NT2/D1 (cell line): ENCODE results near the gene PAX2.

ENCODE experiments used
- DNase-seq: peaks from one replicate; pipeline ENCODE4 v3.0.0-alpha.2; 2011; ENCODE audit warnings: low read depth, low spot score
- H3K27me3 ChIP-seq: 2 replicates; pipeline ENCODE4 v1.6.0; 2011; ENCODE audit warnings: mild to moderate bottlenecking; ENCODE audit not compliant: insufficient read length, insufficient read depth
- H3K36me3 ChIP-seq: 2 replicates; pipeline ENCODE4 v1.6.1; 2011; ENCODE audit warnings: mild to moderate bottlenecking, low read length, mixed read lengths; ENCODE audit not compliant: insufficient read depth, insufficient read length
- H3K4me1 ChIP-seq: 2 replicates; pipeline ENCODE4 v1.5.1; 2011; ENCODE audit not compliant: insufficient read depth, insufficient read length
- H3K4me3 ChIP-seq: 2 replicates; pipeline ENCODE4 v1.5.1; 2011; ENCODE audit warnings: low read depth; ENCODE audit not compliant: insufficient read length
- H3K9ac ChIP-seq: 2 replicates; pipeline ENCODE4 v1.6.0; 2011; ENCODE audit warnings: low read depth; ENCODE audit not compliant: insufficient read length
- H3K9me3 ChIP-seq: 2 replicates; pipeline ENCODE4 v1.5.1; 2011; ENCODE audit warnings: mild to moderate bottlenecking, low read length; ENCODE audit not compliant: insufficient read depth
- SUZ12 ChIP-seq: IDR thresholded peaks from 2 replicates; pipeline ENCODE4 v1.6.1; 2011; ENCODE audit not compliant: insufficient read length, insufficient read depth; ENCODE audit errors: extremely low read depth
- YY1 ChIP-seq: IDR thresholded peaks from 2 replicates; pipeline ENCODE4 v1.6.1; 2011; ENCODE audit not compliant: insufficient read length, insufficient read depth
- ZNF274 ChIP-seq: IDR thresholded peaks from 2 replicates; pipeline ENCODE4 v1.6.1; 2011; ENCODE audit warnings: mild to moderate bottlenecking, low read depth, low read length

The PAX2 gene

DNA sequence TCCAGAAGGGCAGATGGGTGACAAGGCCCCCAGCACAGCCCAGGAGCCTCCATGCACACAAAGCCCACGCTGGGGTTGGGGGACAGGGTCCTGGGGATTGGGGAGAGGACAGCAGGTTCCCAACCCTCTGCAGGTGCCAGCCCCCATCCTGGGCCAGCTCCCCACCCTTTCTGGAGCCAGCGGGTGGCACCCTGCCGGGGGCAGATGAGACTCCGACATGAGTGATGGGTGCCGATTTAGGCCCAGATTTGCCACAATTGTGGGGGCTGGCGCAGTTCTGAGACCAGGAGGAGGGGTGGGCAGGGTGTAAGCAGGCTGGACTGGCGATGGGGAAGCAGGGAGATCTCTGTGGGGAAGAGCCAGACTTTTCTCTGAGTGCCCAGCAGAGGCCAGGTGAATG is 118.1 kb downstream of the PAX2 start:
- Histone ChIP-seq H3K36me3 (no peaks in the 10 kb centered on the region), H3K4me3 (no peak overlapping the region), H3K27me3 (peaks cover 42% of the 10 kb centered on the region), H3K9ac (no peak overlapping the region), H3K9me3 (no peaks in the 10 kb centered on the region), H3K4me1 (peaks cover 5% of the 10 kb centered on the region)
- TF ChIP-seq SUZ12 (no peak), YY1 (no peak), ZNF274 (no peak)
- DNase-seq = no peak

DNA sequence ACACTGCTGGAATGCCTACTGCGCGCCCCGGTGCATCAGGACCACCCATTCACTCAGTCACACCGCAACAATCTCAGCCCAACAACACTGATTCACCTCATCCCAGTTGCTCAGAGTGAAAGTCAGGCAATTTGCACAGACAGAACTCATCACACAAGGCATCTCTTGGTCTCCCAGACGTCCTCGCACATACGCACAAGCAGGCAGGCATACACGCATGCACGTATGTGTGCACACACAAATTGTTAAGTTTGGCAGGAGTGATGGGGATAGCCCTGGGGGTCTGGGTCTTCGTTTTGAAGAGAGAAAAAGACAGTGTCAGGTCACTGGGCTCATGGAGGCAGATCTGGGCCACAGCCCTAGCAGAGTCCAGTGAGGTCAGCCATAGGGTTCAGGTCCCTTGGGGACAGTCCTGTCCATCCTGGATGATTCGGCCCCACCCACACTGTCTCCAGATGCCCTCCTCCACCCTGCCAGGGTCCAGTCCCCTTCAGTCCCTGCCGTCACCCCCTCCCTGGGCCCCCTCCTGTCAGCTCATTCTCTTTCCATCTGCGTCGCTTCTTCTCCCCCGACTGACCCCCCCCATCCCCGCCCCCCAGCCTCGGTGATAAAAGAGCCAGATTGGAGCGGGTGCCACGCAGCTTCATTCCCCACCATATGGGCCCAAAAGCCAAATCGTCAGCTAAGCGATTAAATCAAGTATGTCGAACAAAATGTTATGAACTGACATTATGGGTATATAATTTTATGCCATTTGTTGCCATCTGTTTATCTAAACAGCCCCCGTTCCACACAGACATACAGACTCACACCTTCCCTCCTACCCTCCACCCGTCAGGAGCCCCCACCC is 118.9 kb downstream of the PAX2 start:
- H3K9ac ChIP-seq = no peak overlapping the region
- H3K4me1 ChIP-seq = peaks cover 5% of the 10 kb centered on the region
- H3K27me3 ChIP-seq = peaks cover 42% of the 10 kb centered on the region
- no peaks in the 10 kb centered on the region for H3K36me3 ChIP-seq
- no peaks in the 10 kb centered on the region for H3K9me3 ChIP-seq
- no peak for TF ChIP-seq ZNF274
- TF ChIP-seq SUZ12 = no peak
- TF ChIP-seq YY1 = no peak
- no peak overlapping the region for H3K4me3 ChIP-seq
- DNase-seq = no peak

- no peak for DNase-seq
- H3K4me3 ChIP-seq = no peak overlapping the region
Observed at GRCh38 chr10:100864978-100865377, 119.6 kb downstream of the PAX2 start.

GRCh38 chr10:100866010-100866409 is 120.6 kb downstream of the PAX2 start:
- H3K9me3 ChIP-seq = no peaks in the 10 kb centered on the region
- DNase-seq = no peak
- no peak overlapping the region for H3K9ac ChIP-seq
- peaks cover 42% of the 10 kb centered on the region for H3K27me3 ChIP-seq
- H3K4me3 ChIP-seq = no peak overlapping the region
- H3K4me1 ChIP-seq = peaks cover 5% of the 10 kb centered on the region
- TF ChIP-seq ZNF274 = no peak
- no peak for TF ChIP-seq YY1
- no peak for TF ChIP-seq SUZ12
- H3K36me3 ChIP-seq = no peaks in the 10 kb centered on the region

More at GRCh38 chr10:100864978-100865377, 119.6 kb downstream of the PAX2 start:
- Histone ChIP-seq H3K36me3 (no peaks in the 10 kb centered on the region), H3K27me3 (peaks cover 42% of the 10 kb centered on the region), H3K9me3 (no peaks in the 10 kb centered on the region), H3K9ac (no peak overlapping the region), H3K4me1 (peaks cover 5% of the 10 kb centered on the region)
- TF ChIP-seq YY1 (no peak), SUZ12 (no peak), ZNF274 (no peak)

DNA sequence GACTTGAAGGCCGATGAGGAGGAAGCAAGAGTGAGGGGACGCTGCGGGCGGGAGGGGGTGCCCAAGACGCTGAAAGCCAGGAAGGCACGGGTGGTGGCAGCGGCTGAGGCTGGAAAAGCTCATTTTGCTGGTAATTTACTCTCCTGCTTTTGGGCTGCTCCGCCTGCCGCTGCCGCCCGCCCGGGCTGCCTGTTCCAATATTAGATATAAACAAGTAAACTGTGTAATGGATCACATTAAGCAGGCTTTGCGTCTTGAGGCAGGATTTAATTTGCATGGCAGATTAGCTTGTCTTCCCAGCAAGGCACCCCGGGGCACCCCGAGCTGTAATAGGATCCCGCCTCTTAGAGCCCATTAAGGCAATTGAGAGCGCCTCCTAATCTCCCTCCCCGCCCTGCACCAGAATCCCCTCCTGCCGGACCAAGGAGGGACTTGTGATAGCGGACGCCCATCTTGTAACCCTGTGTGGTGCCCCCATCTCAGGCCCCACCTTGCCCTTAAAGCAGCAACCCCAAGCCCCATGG is 121.3 kb downstream of the PAX2 start:
- Histone ChIP-seq H3K9ac (peak overlapping the region; percentile 32), H3K27me3 (peaks cover 40% of the 10 kb centered on the region), H3K4me1 (peaks cover 7% of the 10 kb centered on the region), H3K4me3 (no peak overlapping the region), H3K36me3 (no peaks in the 10 kb centered on the region), H3K9me3 (no peaks in the 10 kb centered on the region)
- DNase-seq = peak; percentile 16
- no peak for TF ChIP-seq YY1
- no peak for TF ChIP-seq ZNF274
- no peak for TF ChIP-seq SUZ12

GRCh38 chr10:100867261-100867963 is 122.0 kb downstream of the PAX2 start:
- H3K27me3 ChIP-seq = peaks cover 36% of the 10 kb centered on the region

GRCh38 chr10:100868382-100868781 is 123.0 kb downstream of the PAX2 start:
- Histone ChIP-seq H3K36me3 (no peaks in the 10 kb centered on the region), H3K9ac (no peak overlapping the region), H3K4me1 (peaks cover 7% of the 10 kb centered on the region), H3K27me3 (peaks cover 31% of the 10 kb centered on the region), H3K4me3 (no peak overlapping the region), H3K9me3 (no peaks in the 10 kb centered on the region)
- no peak for DNase-seq
- no peak for TF ChIP-seq YY1
- TF ChIP-seq ZNF274 = no peak
- no peak for TF ChIP-seq SUZ12

More at GRCh38 chr10:100867261-100867963, 122.0 kb downstream of the PAX2 start:
- Histone ChIP-seq H3K4me1 (peaks cover 7% of the 10 kb centered on the region), H3K4me3 (no peak overlapping the region), H3K9me3 (no peaks in the 10 kb centered on the region), H3K9ac (peak overlapping the region; percentile 32), H3K36me3 (no peaks in the 10 kb centered on the region)
- TF ChIP-seq ZNF274 (no peak), YY1 (no peak)
- DNase-seq = no peak
